Panc1 (cell line): ENCODE results near the gene MTA3.

Experiments
- POLR2AphosphoS5 ChIP-seq: IDR thresholded peaks from 2 replicates; pipeline ENCODE4 v1.6.1; 2012; ENCODE audit warnings: mild to moderate bottlenecking, low read depth, low read length, moderate library complexity
- SIN3A ChIP-seq: IDR thresholded peaks from 2 replicates; pipeline ENCODE4 v1.6.1; 2012; ENCODE audit warnings: low read depth, mild to moderate bottlenecking, low read length, moderate library complexity, borderline replicate concordance; ENCODE audit not compliant: insufficient read depth
- TF ChIP-seq, protein P1 (sequence below): fragments of 450-650 bp; IDR thresholded peaks from 2 replicates; pipeline ENCODE4 v1.5.1; 2017; ENCODE audit warnings: mild to moderate bottlenecking
- TF ChIP-seq, protein P2 (sequence below), 2 experiments: IDR thresholded peaks; 2 replicates each; pipeline ENCODE4 v1.6.1; 2011 to 2012; ENCODE audit warnings: low read depth in 2 of 2, control low read depth in 1 of 2, low read length in 1 of 2, mild to moderate bottlenecking in 1 of 2, moderate library complexity in 1 of 2; ENCODE audit not compliant: insufficient read depth in 1 of 2

DNA sequence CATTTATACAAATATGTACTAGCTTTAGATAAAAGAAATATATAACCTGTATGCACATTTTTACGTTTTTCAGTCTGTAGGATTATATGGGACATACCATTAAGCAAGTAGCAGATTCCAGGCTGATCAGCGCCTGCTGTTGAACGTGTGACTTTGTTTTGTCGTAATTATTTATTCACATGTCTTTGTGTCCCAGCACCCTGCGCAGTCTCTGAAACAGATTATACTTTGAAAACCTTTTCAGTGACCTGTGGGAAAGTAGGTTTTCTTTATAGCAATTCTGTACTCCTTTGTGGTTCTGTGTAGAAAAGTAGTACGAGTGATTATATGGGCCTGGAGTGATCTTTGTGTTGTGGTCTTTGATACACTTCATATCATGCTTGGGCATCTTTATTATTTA is 68.5 kb downstream of the MTA3 start:
- TF ChIP-seq, protein P1, sequence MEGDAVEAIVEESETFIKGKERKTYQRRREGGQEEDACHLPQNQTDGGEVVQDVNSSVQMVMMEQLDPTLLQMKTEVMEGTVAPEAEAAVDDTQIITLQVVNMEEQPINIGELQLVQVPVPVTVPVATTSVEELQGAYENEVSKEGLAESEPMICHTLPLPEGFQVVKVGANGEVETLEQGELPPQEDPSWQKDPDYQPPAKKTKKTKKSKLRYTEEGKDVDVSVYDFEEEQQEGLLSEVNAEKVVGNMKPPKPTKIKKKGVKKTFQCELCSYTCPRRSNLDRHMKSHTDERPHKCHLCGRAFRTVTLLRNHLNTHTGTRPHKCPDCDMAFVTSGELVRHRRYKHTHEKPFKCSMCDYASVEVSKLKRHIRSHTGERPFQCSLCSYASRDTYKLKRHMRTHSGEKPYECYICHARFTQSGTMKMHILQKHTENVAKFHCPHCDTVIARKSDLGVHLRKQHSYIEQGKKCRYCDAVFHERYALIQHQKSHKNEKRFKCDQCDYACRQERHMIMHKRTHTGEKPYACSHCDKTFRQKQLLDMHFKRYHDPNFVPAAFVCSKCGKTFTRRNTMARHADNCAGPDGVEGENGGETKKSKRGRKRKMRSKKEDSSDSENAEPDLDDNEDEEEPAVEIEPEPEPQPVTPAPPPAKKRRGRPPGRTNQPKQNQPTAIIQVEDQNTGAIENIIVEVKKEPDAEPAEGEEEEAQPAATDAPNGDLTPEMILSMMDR, result no peak
- TF ChIP-seq SIN3A, result no peak
- TF ChIP-seq, protein P2, sequence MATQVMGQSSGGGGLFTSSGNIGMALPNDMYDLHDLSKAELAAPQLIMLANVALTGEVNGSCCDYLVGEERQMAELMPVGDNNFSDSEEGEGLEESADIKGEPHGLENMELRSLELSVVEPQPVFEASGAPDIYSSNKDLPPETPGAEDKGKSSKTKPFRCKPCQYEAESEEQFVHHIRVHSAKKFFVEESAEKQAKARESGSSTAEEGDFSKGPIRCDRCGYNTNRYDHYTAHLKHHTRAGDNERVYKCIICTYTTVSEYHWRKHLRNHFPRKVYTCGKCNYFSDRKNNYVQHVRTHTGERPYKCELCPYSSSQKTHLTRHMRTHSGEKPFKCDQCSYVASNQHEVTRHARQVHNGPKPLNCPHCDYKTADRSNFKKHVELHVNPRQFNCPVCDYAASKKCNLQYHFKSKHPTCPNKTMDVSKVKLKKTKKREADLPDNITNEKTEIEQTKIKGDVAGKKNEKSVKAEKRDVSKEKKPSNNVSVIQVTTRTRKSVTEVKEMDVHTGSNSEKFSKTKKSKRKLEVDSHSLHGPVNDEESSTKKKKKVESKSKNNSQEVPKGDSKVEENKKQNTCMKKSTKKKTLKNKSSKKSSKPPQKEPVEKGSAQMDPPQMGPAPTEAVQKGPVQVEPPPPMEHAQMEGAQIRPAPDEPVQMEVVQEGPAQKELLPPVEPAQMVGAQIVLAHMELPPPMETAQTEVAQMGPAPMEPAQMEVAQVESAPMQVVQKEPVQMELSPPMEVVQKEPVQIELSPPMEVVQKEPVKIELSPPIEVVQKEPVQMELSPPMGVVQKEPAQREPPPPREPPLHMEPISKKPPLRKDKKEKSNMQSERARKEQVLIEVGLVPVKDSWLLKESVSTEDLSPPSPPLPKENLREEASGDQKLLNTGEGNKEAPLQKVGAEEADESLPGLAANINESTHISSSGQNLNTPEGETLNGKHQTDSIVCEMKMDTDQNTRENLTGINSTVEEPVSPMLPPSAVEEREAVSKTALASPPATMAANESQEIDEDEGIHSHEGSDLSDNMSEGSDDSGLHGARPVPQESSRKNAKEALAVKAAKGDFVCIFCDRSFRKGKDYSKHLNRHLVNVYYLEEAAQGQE (IDR thresholded peaks at IDR 0.05; ENCODE audit: insufficient read depth in 1 of 2, low read depth in 2 of 2, low read length in 1 of 2), result no peak
- no peak for TF ChIP-seq POLR2AphosphoS5
